ENCODE results near the gene LARP4.

Gene LARP4

DNA sequence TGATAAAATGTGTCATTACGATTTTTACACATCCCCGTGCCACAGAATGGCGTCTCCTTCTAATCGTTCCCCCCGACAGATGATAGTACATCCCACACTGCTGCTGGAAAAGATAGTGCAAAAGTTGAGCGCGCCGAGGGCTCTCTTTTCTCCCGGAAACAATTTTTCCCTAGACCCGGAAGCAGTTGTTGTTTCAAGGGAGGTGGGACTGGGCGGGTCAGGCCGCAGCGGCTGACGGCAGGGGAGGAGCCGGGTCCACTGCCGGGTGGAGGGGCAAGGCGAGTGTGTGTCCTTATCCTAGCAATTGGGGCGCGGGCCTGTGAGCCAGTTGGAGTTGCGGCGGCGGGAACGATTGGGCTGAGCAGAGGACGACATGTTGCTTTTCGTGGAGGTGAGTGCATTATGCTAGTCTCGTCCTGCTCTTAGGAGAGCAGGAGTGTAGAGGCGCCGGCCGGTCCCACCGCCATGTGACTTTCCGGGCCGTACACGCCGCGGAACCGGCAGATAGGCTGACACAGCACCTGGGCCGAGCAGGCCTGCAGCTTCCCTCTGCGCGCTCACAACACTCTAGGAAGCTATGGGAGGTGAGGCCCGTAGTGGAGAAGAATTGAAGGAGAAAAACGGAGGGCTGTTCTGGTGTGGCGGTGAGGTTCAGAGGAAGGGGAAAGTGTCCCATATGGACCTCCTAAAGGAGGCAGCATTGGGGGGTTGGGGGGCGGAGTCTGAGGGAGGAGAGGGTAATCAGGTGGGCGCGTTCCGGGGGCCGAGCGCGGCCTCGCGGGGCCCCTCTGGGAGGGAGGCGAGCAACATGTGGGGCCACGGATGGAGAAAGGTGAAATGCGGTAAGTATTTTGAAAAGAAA lies at the start of gene LARP4:
TSS of gene LARP4 (plus strand) at position 248 of the 862 bp plus-strand sequence. CDS start at position 374, 126 bp downstream.
- H3K27ac ChIP-seq = peak within 1 kb of the TSS; percentile 87 to 89
- no peaks in the 10 kb centered on the region for H3K9me3 ChIP-seq
- peak within 1 kb of the TSS; percentile 78 to 83 for H3K4me3 ChIP-seq
- intact Hi-C loops (cut with DNase I; ENCODE audit: low total_unique reads) = no loop called here
- no peaks in the 10 kb centered on the region for H3K27me3 ChIP-seq
- H3K36me3 ChIP-seq = no peaks in the 10 kb centered on the region
- H3K4me1 ChIP-seq = peaks cover 0 to 28% (median 14%) of the 10 kb centered on the region in 4 donors
- TF ChIP-seq, protein P1, sequence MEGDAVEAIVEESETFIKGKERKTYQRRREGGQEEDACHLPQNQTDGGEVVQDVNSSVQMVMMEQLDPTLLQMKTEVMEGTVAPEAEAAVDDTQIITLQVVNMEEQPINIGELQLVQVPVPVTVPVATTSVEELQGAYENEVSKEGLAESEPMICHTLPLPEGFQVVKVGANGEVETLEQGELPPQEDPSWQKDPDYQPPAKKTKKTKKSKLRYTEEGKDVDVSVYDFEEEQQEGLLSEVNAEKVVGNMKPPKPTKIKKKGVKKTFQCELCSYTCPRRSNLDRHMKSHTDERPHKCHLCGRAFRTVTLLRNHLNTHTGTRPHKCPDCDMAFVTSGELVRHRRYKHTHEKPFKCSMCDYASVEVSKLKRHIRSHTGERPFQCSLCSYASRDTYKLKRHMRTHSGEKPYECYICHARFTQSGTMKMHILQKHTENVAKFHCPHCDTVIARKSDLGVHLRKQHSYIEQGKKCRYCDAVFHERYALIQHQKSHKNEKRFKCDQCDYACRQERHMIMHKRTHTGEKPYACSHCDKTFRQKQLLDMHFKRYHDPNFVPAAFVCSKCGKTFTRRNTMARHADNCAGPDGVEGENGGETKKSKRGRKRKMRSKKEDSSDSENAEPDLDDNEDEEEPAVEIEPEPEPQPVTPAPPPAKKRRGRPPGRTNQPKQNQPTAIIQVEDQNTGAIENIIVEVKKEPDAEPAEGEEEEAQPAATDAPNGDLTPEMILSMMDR (IDR thresholded peaks at IDR 0.05) = no peak
- peak; percentile 91 to 95 for DNase-seq

DNA sequence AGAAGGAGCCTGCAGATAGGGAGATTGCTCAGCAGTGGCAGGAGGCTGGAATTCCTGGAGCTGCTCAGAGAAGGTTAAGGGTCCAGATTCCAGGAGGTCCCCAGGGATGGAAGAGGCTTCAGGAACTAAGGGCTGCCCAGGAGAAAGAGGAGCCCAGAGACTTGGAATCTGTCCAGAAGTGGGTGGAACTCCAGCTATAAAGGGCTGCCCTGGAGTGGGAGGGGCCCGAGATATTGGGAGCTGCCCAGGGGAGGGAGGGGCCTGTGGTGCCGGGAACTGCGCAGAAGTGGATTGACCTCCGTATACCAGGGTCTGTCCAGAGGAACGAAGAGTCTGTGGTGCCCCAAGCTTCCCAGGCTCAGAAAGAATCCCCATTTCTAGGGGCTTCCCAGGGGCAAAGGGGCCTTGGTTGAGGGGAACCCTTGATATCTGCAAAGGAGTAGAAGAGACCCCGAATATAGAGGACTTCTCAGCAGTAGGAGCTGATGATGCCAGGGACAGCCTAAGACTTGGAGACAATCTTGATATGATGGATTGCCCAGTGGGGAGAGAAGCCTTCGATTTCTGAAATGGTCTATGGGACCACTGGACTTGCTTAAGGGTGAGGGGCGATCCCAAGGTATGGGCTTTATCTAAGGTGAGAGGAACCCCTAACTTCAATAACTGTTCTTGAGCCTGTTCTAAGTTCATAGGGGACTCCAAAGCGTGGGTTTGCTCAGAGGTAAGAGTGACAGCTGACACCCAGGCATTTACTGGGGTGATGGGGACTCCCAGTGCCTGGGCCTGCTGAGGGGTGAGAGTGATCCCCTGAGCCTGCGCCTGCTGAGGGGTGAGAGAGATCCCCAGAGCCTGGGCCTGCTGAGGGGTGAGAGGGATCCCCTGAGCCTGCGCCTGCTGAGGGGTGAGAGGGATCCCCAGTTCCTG lies 49.3 kb upstream of the LARP4 start:
- TF ChIP-seq, protein P1 (IDR thresholded peaks at IDR 0.05) = no peak
- Histone ChIP-seq H3K4me3 (no peak overlapping the region), H3K9me3 (no peaks in the 10 kb centered on the region), H3K36me3 (no peaks in the 10 kb centered on the region), H3K27ac (no peak overlapping the region), H3K4me1 (no peaks in the 10 kb centered on the region), H3K27me3 (no peaks in the 10 kb centered on the region)
- DNase-seq = no peak
- intact Hi-C loops (cut with DNase I; ENCODE audit: low total_unique reads) = no loop called here

DNA sequence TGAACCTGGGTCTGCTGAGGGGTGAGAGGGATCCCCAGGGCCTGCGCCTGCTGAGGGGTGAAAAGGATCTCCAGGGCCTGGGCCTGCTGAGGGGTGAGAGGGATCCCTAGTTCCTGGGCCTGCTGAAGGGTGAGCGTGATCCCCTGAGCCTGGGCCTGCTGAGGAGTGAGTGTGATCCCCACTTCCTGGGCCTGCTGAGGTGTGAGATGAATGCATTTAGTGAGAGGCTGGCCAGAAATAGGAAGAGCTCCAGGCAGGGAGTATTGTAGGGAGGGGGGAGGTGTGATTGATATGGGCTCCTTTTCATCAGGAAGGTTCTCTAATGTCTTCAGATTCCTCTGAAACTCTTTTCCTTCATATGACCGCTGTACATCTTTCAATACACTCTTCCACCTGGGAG lies 47.3 kb upstream of the LARP4 start:
- TF ChIP-seq, protein P1 (IDR thresholded peaks at IDR 0.05) = no peak
- no peaks in the 10 kb centered on the region for H3K4me1 ChIP-seq
- H3K9me3 ChIP-seq = no peaks in the 10 kb centered on the region
- no peaks in the 10 kb centered on the region for H3K36me3 ChIP-seq
- no peak overlapping the region for H3K27ac ChIP-seq
- no peak overlapping the region for H3K4me3 ChIP-seq
- intact Hi-C loops (cut with DNase I; ENCODE audit: low total_unique reads) = no loop called here
- no peak for DNase-seq
- no peaks in the 10 kb centered on the region for H3K27me3 ChIP-seq

DNA sequence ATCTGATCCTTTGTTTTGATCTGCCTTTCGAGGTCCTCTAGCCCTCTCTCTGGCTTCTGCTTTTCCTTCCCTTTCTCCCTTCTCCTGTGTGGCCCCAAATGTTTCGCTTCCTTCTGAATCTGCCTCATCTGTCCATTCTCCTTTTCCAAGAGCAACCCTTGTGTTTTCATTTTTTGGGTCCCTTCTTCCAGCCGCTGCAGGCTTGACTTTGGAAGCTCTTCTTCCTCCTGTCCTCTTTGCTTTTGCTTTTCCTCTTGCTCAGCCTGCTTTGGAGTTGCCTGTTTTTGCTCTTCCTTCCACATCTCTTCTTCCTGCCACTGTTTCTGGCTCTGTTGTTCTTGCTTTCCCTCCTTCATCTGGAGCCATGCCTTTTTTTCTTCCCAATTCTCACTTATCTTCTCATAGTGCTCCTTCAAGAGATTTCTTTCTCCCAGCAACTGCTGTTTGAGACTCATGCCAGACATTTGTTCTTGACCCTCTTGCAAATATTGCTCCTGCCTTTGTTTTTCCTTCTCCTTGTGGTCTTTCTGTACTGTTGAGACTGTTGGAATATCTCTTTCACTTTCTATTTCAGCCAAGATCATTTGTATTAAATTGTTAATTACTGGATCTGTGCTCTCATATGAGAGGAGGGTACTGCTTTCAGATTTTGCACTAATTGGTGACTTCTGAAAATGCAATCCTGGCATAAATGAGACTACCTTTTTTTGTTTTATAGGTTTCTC lies 46.7 kb upstream of the LARP4 start:
- Histone ChIP-seq H3K4me1 (no peaks in the 10 kb centered on the region), H3K36me3 (no peaks in the 10 kb centered on the region), H3K4me3 (no peak overlapping the region), H3K27me3 (no peaks in the 10 kb centered on the region), H3K27ac (no peak overlapping the region), H3K9me3 (no peaks in the 10 kb centered on the region)
- TF ChIP-seq, protein P1 (IDR thresholded peaks at IDR 0.05) = no peak
- intact Hi-C loops (cut with DNase I; ENCODE audit: low total_unique reads) = no loop called here
- DNase-seq = no peak

DNA sequence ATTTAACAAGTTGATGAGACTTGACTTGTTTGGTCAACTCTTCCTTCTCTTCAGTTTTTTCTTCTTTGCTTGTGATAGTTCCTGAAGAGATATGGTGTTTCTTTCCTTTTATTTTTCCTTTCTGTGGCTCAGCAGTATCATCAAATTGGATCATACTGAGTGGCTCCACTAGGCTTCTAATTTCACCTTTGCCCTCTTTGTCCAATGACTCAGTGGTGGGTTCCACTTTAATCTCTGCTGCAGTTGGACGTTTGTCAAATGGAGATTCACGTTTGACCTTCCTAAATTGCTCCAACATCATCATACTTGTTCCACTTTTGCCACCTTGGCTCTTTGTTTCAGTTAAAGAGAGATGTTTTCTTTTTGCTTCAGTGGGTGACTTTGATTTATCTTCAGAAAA lies 45.8 kb upstream of the LARP4 start:
- Histone ChIP-seq H3K27ac (no peak overlapping the region), H3K4me3 (no peak overlapping the region), H3K9me3 (no peaks in the 10 kb centered on the region), H3K36me3 (no peaks in the 10 kb centered on the region), H3K27me3 (no peaks in the 10 kb centered on the region), H3K4me1 (no peaks in the 10 kb centered on the region)
- DNase-seq = no peak
- TF ChIP-seq, protein P1 (IDR thresholded peaks at IDR 0.05) = no peak
- intact Hi-C loops (cut with DNase I; ENCODE audit: low total_unique reads) = no loop called here
